ENCODE data around the gene SLC3A2. TPM values are rescaled to one million over a fixed set of nuclear protein-coding genes. Genes with fewer than 3 reads are reported as not detected.

SLC3A2 gene
- total and polyA plus RNA-seq, 7 experiments from 2014 or later, result 118 to 239 (median 189) TPM

- H3K4me3 ChIP-seq (ENCODE audit: low read length), result no peak overlapping the region
- Mint-ChIP-seq H3K4me1 (peaks cover 8 to 37% (median 24%) of the 10 kb centered on the region in 7 donors), H3K36me3 (no peaks in the 10 kb centered on the region), H3K27me3 (peaks cover 42 to 87% (median 44%) of the 10 kb centered on the region in 5 donors), H3K27ac (peak overlapping the region in 1 of 9 donors; percentile 63), H3K4me3 (peak overlapping the region in 9 of 10 donors; percentile 58 to 88 (median 73)), H3K9me3 (peaks cover 0 to 1% (median 0%) of the 10 kb centered on the region in 11 donors)
- ATAC-seq (no peak), DNase-seq (peak in 1 of 9 donors; percentile 52)
- peaks cover 0 to 14% of the 10 kb centered on the region in 2 donors for H3K27me3 ChIP-seq (ENCODE audit: control insufficient read depth in 2 of 2, insufficient read depth in 2 of 2, low read length in 2 of 2)
- no peak overlapping the region for H3K27ac ChIP-seq (ENCODE audit: low read depth, low read length)
- H3K9me3 ChIP-seq (ENCODE audit: control insufficient read depth in 2 of 3, low read length in 3 of 3), result no peaks in the 10 kb centered on the region
- peaks cover 9 to 23% of the 10 kb centered on the region in 2 donors for H3K4me1 ChIP-seq (ENCODE audit: control insufficient read depth in 2 of 2, insufficient read depth in 2 of 2, low read length in 2 of 2)
- no peaks in the 10 kb centered on the region for H3K36me3 ChIP-seq (ENCODE audit: control insufficient read depth in 2 of 3, insufficient read depth in 3 of 3, low read length in 3 of 3)
- ChIA-PET CTCF (no interaction called here), POLR2A (interaction anchor here (0.5 to 0.6 kb wide), 2 partner anchors 41 to 45 kb away, joined by 3 read pairs; no protein-coding TSS in a partner anchor)
- intact Hi-C loops (cut with micrococcal nuclease), result no loop called here
Measured at GRCh38 chr11:62922653-62923431, 42.1 kb downstream of the SLC3A2 start.

GRCh38 chr11:62923601-62924411 is 43.1 kb downstream of the SLC3A2 start:
- H3K36me3 Mint-ChIP-seq, result no peaks in the 10 kb centered on the region
- Histone ChIP-seq H3K9me3 (ENCODE audit: control insufficient read depth in 2 of 3, low read length in 3 of 3) (no peaks in the 10 kb centered on the region), H3K4me3 (ENCODE audit: low read length) (peak overlapping the region; percentile 61), H3K27me3 (ENCODE audit: control insufficient read depth in 2 of 2, insufficient read depth in 2 of 2, low read length in 2 of 2) (peaks cover 0 to 17% of the 10 kb centered on the region in 2 donors), H3K36me3 (ENCODE audit: control insufficient read depth in 2 of 3, insufficient read depth in 3 of 3, low read length in 3 of 3) (no peaks in the 10 kb centered on the region), H3K4me1 (ENCODE audit: control insufficient read depth in 2 of 2, insufficient read depth in 2 of 2, low read length in 2 of 2) (peaks cover 9 to 23% of the 10 kb centered on the region in 2 donors), H3K27ac (ENCODE audit: low read depth, low read length) (no peak overlapping the region)
- peak overlapping the region in 2 of 9 donors; percentile 45 to 69 for H3K27ac Mint-ChIP-seq
- ATAC-seq (peak; percentile 64), DNase-seq (peak in 5 of 9 donors; percentile 33 to 46 (median 42))
- POLR2A ChIA-PET, result interaction anchor here (1.1 kb wide), 1 partner anchor 43 kb away, joined by 3 read pairs; the partner anchor contains the start of gene SLC3A2
- H3K4me1 Mint-ChIP-seq, result peaks cover 8 to 37% (median 24%) of the 10 kb centered on the region in 7 donors
- H3K27me3 Mint-ChIP-seq, result peaks cover 52 to 90% (median 53%) of the 10 kb centered on the region in 5 donors
- peaks cover 0 to 2% (median 0%) of the 10 kb centered on the region in 11 donors for H3K9me3 Mint-ChIP-seq
- intact Hi-C loops (cut with micrococcal nuclease), result no loop called here
- peak overlapping the region; percentile 33 to 88 (median 78) for H3K4me3 Mint-ChIP-seq
- CTCF ChIA-PET, result interaction anchor here (0.5 to 1.4 kb wide), 5 partner anchors 18 to 714 kb away, joined by 3 to 5 read pairs (median 3); no protein-coding TSS in a partner anchor

- H3K36me3 Mint-ChIP-seq, result no peaks in the 10 kb centered on the region
- no peak for ATAC-seq
- no peak overlapping the region for H3K4me3 ChIP-seq (ENCODE audit: low read length)
- intact Hi-C loops (cut with micrococcal nuclease), result no loop called here
- DNase-seq, result no peak
- H3K27me3 ChIP-seq (ENCODE audit: control insufficient read depth in 2 of 2, insufficient read depth in 2 of 2, low read length in 2 of 2), result peaks cover 0 to 17% of the 10 kb centered on the region in 2 donors
- POLR2A ChIA-PET, result no interaction called here
- CTCF ChIA-PET, result interaction anchor here (1.4 kb wide), 1 partner anchor 20 kb away, joined by 3 read pairs; no protein-coding TSS in a partner anchor
- H3K27me3 Mint-ChIP-seq, result peaks cover 59 to 91% (median 62%) of the 10 kb centered on the region in 5 donors
- H3K36me3 ChIP-seq (ENCODE audit: control insufficient read depth in 2 of 3, insufficient read depth in 3 of 3, low read length in 3 of 3), result no peaks in the 10 kb centered on the region
- H3K27ac Mint-ChIP-seq, result no peak overlapping the region
- peaks cover 0 to 3% (median 0%) of the 10 kb centered on the region in 11 donors for H3K9me3 Mint-ChIP-seq
- no peaks in the 10 kb centered on the region for H3K9me3 ChIP-seq (ENCODE audit: control insufficient read depth in 2 of 3, low read length in 3 of 3)
- H3K27ac ChIP-seq (ENCODE audit: low read depth, low read length), result no peak overlapping the region
- H3K4me1 ChIP-seq (ENCODE audit: control insufficient read depth in 2 of 2, insufficient read depth in 2 of 2, low read length in 2 of 2), result peaks cover 9 to 23% of the 10 kb centered on the region in 2 donors
- peak overlapping the region; percentile 5 to 88 (median 66) for H3K4me3 Mint-ChIP-seq
- H3K4me1 Mint-ChIP-seq, result peaks cover 8 to 37% (median 24%) of the 10 kb centered on the region in 7 donors
Measured at GRCh38 chr11:62925308-62925707, 44.6 kb downstream of the SLC3A2 start.

DNA sequence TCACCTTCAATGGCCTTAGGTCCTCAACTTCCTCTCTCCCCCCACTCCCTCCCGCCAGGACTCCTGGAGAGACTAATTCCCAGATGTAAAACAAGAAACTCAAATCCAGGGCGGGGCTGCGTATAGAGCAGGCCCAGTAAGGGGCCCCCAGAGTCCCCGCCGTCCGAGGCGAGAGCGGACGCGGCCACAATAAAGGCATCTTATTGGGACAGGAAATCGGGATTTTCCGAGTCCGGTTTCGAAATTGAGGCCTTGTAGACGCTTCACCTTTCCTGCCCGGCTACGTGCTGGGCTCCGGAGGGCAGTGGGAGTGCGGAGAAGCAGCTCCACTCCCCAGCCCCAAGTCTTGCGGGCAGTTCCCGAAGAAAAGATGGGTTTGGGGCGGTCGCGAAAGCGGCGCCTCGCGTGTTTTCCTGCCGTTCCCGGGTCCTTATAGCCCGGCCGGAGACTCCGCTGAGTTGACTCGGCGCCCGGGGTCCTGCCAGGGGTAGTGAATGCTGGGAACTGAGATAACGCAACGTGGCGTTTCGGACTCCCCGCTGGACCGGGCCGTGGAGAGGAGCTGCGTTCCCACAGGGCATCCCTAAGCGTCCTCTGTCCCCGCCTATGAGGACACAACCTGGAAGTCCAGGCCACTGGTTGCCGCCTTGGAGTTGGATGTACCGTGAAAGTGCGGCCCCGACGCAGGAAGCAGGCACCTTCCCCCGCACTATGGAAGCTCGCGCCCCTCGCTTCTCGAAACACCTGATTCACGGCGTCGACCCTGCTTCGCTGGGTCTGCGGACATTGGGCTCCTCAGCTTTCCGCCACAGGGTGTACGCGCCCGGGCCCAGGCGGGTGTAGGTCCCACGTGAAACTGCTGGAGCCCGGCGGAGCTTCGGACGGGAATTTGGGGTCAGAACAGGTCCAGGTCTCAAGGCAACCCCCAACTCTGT is 45.3 kb downstream of the SLC3A2 start:
- H3K4me3 Mint-ChIP-seq, result peak overlapping the region; percentile 23 to 88 (median 66)

GRCh38 chr11:62926680-62927455 is 46.2 kb downstream of the SLC3A2 start:
- Mint-ChIP-seq H3K27me3 (peaks cover 69 to 88% (median 72%) of the 10 kb centered on the region in 5 donors), H3K4me1 (peaks cover 8 to 37% (median 24%) of the 10 kb centered on the region in 7 donors), H3K4me3 (peak overlapping the region in 9 of 10 donors; percentile 59 to 88 (median 68)), H3K36me3 (no peaks in the 10 kb centered on the region), H3K9me3 (peaks cover 0 to 3% (median 0%) of the 10 kb centered on the region in 11 donors), H3K27ac (no peak overlapping the region)
- POLR2A ChIA-PET, result interaction anchor here (0.7 kb wide), 1 partner anchor 219 kb away, joined by 3 read pairs; no protein-coding TSS in a partner anchor
- Histone ChIP-seq H3K4me3 (ENCODE audit: low read length) (peak overlapping the region; percentile 30), H3K27me3 (ENCODE audit: control insufficient read depth in 2 of 2, insufficient read depth in 2 of 2, low read length in 2 of 2) (peaks cover 0 to 17% of the 10 kb centered on the region in 2 donors), H3K36me3 (ENCODE audit: control insufficient read depth in 2 of 3, insufficient read depth in 3 of 3, low read length in 3 of 3) (no peaks in the 10 kb centered on the region), H3K4me1 (ENCODE audit: control insufficient read depth in 2 of 2, insufficient read depth in 2 of 2, low read length in 2 of 2) (peaks cover 9 to 23% of the 10 kb centered on the region in 2 donors), H3K9me3 (ENCODE audit: control insufficient read depth in 2 of 3, low read length in 3 of 3) (no peaks in the 10 kb centered on the region), H3K27ac (ENCODE audit: low read depth, low read length) (no peak overlapping the region)
- intact Hi-C loops (cut with micrococcal nuclease), result no loop called here
- CTCF ChIA-PET, result interaction anchor here (0.7 to 1.0 kb wide), 2 partner anchors 20 to 96 kb away, joined by 3 to 4 read pairs; no protein-coding TSS in a partner anchor
- ATAC-seq (no peak), DNase-seq (no peak)

More for the DNA sequence above, 45.3 kb downstream of the SLC3A2 start:
- peaks cover 0 to 3% (median 0%) of the 10 kb centered on the region in 11 donors for H3K9me3 Mint-ChIP-seq
- DNase-seq (no peak), ATAC-seq (no peak)
- no peak overlapping the region for H3K27ac Mint-ChIP-seq
- H3K27me3 Mint-ChIP-seq, result peaks cover 65 to 90% (median 68%) of the 10 kb centered on the region in 5 donors
- no peaks in the 10 kb centered on the region for H3K36me3 ChIP-seq (ENCODE audit: control insufficient read depth in 2 of 3, insufficient read depth in 3 of 3, low read length in 3 of 3)
- no peaks in the 10 kb centered on the region for H3K36me3 Mint-ChIP-seq
- H3K27me3 ChIP-seq (ENCODE audit: control insufficient read depth in 2 of 2, insufficient read depth in 2 of 2, low read length in 2 of 2), result peaks cover 0 to 17% of the 10 kb centered on the region in 2 donors
- H3K9me3 ChIP-seq (ENCODE audit: control insufficient read depth in 2 of 3, low read length in 3 of 3), result no peaks in the 10 kb centered on the region
- H3K27ac ChIP-seq (ENCODE audit: low read depth, low read length), result no peak overlapping the region
- intact Hi-C loops (cut with micrococcal nuclease), result no loop called here
- POLR2A ChIA-PET, result interaction anchor here (0.7 kb wide), 1 partner anchor 218 kb away, joined by 3 read pairs; no protein-coding TSS in a partner anchor
- peak overlapping the region; percentile 30 for H3K4me3 ChIP-seq (ENCODE audit: low read length)
- H3K4me1 Mint-ChIP-seq, result peaks cover 8 to 37% (median 24%) of the 10 kb centered on the region in 7 donors
- H3K4me1 ChIP-seq (ENCODE audit: control insufficient read depth in 2 of 2, insufficient read depth in 2 of 2, low read length in 2 of 2), result peaks cover 9 to 23% of the 10 kb centered on the region in 2 donors
- CTCF ChIA-PET, result interaction anchor here (1.0 kb wide), 1 partner anchor 19 kb away, joined by 4 read pairs; no protein-coding TSS in a partner anchor
